K562 (cell line): ENCODE measurements around the gene CCNK. TPM values are rescaled to one million over a fixed set of nuclear protein-coding genes. Genes with fewer than 3 reads are reported as not detected.

Source experiments
- ATAC-seq: fragments of 200-7000 bp; cut with Tn5 transposase; 3 replicates; pipeline ENCODE4 v1.9.1; 2020; ENCODE audit warnings: moderate library complexity
- BruUV-seq: library from RNA; stranded (reverse); fragments of 400-500 nt; replicated peaks from 2 replicates; lab custom pipeline; 2021; lab: Mats Ljungman, UMichigan
- CTCF ChIA-PET: fragments of 300-600 bp; formaldehyde crosslinking; extraction: SDS; loops from one replicate; lab custom pipeline; 2021; ENCODE audit warnings: low intra/inter-chr PET ratio; lab: Yijun Ruan, JAX
- POLR2A ChIA-PET: fragments of 300-600, 350-650 bp; sonication (Branson Sonifier 250); formaldehyde crosslinking; extraction: SDS; loops from one replicate; lab custom pipeline; 2021; ENCODE audit warnings: antibody characterized with exemption, inconsistent platforms; lab: Yijun Ruan, JAX
- DNase-seq, 4 experiments: peaks; one replicate each; pipeline versions ENCODE4 v3.0.0 to v3.0.0-alpha.2; 2011 to 2018; ENCODE audit warnings: low spot score in 3 of 4, mixed read lengths in 3 of 4; ENCODE audit errors: extremely low read depth in 1 of 4
- FAIRE-seq: peaks from 2 replicates; lab custom pipeline; 2011; peaks lifted over from hg19 to GRCh38; lab: Jason Lieb, UNC
- H2AFZ ChIP-seq: 2 replicates; pipeline ENCODE4 v1.6.0; 2011; ENCODE audit warnings: low read depth, low read length, control low read depth, inconsistent platforms
- H3K27ac ChIP-seq: fragments of 200-600 bp; 3 replicates; pipeline ENCODE4 v1.8.0; 2011; ENCODE audit warnings: low read depth, mild to moderate bottlenecking, control low read depth, inconsistent platforms, low read length, moderate library complexity, mixed read lengths; ENCODE audit errors: extremely low read depth
- H3K27me3 ChIP-seq, 2 experiments: fragments of 300-600 bp in 1 of 2; 2 replicates in 1 of 2; 3 replicates in 1 of 2; pipeline versions ENCODE4 v1.6.0 to v1.8.0; 2011; ENCODE audit warnings: inconsistent platforms in 2 of 2, low read length in 2 of 2, mild to moderate bottlenecking in 1 of 2, mixed read lengths in 1 of 2, moderate library complexity in 1 of 2; ENCODE audit not compliant: control insufficient read depth in 2 of 2, insufficient read depth in 2 of 2
- H3K36me3 ChIP-seq: fragments of 300-600 bp; 3 replicates; pipeline ENCODE4 v1.8.0; 2011; ENCODE audit warnings: mild to moderate bottlenecking, low read length, inconsistent platforms; ENCODE audit not compliant: control insufficient read depth, insufficient read depth
- H3K4me1 ChIP-seq, 2 experiments: fragments of 200-600 bp in 1 of 2; replicated peaks in 1 of 2; 2 replicates in 1 of 2; 3 replicates in 1 of 2; pipeline versions ENCODE4 v1.5.1 to v1.8.0; 2011; ENCODE audit warnings: inconsistent platforms in 2 of 2, low read length in 2 of 2, mild to moderate bottlenecking in 1 of 2, mixed read lengths in 1 of 2, moderate library complexity in 1 of 2; ENCODE audit not compliant: control insufficient read depth in 2 of 2, insufficient read depth in 2 of 2
- H3K4me2 ChIP-seq: 2 replicates; pipeline ENCODE4 v1.6.1; 2011; ENCODE audit warnings: low read length, control low read depth, inconsistent platforms, mixed read lengths; ENCODE audit not compliant: insufficient read depth
- H3K4me3 ChIP-seq: fragments of 200-600 bp; sonication (generic), shearing (Covaris generic); 2 replicates; pipeline ENCODE4 v1.5.1; 2016; ENCODE audit warnings: control low read depth, inconsistent platforms
- H3K79me2 ChIP-seq: fragments of 200-600 bp; 3 replicates; pipeline ENCODE4 v1.8.0; 2011; ENCODE audit warnings: low read length, inconsistent platforms; ENCODE audit not compliant: control insufficient read depth, insufficient read depth
- H3K9ac ChIP-seq, 2 experiments: 2 replicates each; pipeline versions ENCODE4 v1.6.0 to v1.6.1; 2011; ENCODE audit warnings: low read depth in 2 of 2, low read length in 2 of 2, control low read depth in 1 of 2, inconsistent platforms in 1 of 2, mild to moderate bottlenecking in 1 of 2, mixed read lengths in 1 of 2; ENCODE audit not compliant: insufficient read depth in 1 of 2
- H3K9me1 ChIP-seq: one replicate; pipeline ENCODE4 v1.6.0; 2011; ENCODE audit warnings: inconsistent platforms, mild to moderate bottlenecking, low read length, moderate library complexity; ENCODE audit not compliant: control insufficient read depth, insufficient read depth
- H3K9me3 ChIP-seq: replicated peaks from 2 replicates; pipeline ENCODE4 v1.5.1; 2011; ENCODE audit warnings: low read depth, low read length, inconsistent platforms; ENCODE audit not compliant: control insufficient read depth, insufficient read depth
- H4K20me1 ChIP-seq: replicated peaks from 2 replicates; pipeline ENCODE4 v1.6.1; 2011; ENCODE audit warnings: low read length, inconsistent platforms, mixed read lengths; ENCODE audit not compliant: control insufficient read depth, insufficient read depth
- BCL6 ChIP-seq: fragments of 250-450 bp; sonication (Bioruptor Pico); IDR thresholded peaks from 2 replicates; pipeline ENCODE4 v1.4.0; 2020
- BRCA1 ChIP-seq, 2 experiments: fragments of 450-650 bp in 1 of 2; sonication (generic) in 1 of 2; formaldehyde crosslinking in 1 of 2; IDR thresholded peaks; 2 replicates each; pipeline versions ENCODE4 v1.5.0 to v1.6.1; 2017 to 2020; ENCODE audit warnings: mild to moderate bottlenecking in 1 of 2, missing genetic modification reagents in 1 of 2
- EGR1 ChIP-seq: fragments of 450-650 bp; conservative IDR thresholded peaks from 2 replicates; pipeline ENCODE4 v1.6.1; 2017; ENCODE audit warnings: mild to moderate bottlenecking
- HDAC8 ChIP-seq: fragments of 450-650 bp; IDR thresholded peaks from 2 replicates; pipeline ENCODE4 v1.6.1; 2016; ENCODE audit warnings: mild to moderate bottlenecking, missing genetic modification characterization, moderate library complexity, missing compliant biosample characterization
- MCM7 ChIP-seq, 2 experiments: fragments of 450-650 bp; IDR thresholded peaks; 2 replicates each; pipeline ENCODE4 v1.6.1; 2016 to 2018
- RAD21 ChIP-seq, 2 experiments: fragments of 250-450 bp in 1 of 2; fragments of 450-650 bp in 1 of 2; sonication (Bioruptor Pico) in 1 of 2; formaldehyde crosslinking in 1 of 2; IDR thresholded peaks in 1 of 2; conservative IDR thresholded peaks in 1 of 2; 2 replicates each; pipeline versions ENCODE4 v1.4.0 to v1.8.0; 2020 to 2022; ENCODE audit warnings: mild to moderate bottlenecking in 2 of 2, moderate library complexity in 1 of 2
- SAP30 ChIP-seq: fragments of 200-600 bp; sonication (generic); IDR thresholded peaks from 2 replicates; pipeline ENCODE4 v1.6.1; 2012; ENCODE audit warnings: borderline replicate concordance, low read depth, mild to moderate bottlenecking, moderate library complexity, low read length, control low read depth, inconsistent platforms; ENCODE audit not compliant: insufficient read depth, poor library complexity, severe bottlenecking
- TAF1 ChIP-seq: IDR thresholded peaks from 2 replicates; pipeline ENCODE4 v1.6.1; 2011; ENCODE audit warnings: mild to moderate bottlenecking, low read length, moderate library complexity; ENCODE audit not compliant: insufficient read depth, control insufficient read depth, severe bottlenecking; ENCODE audit errors: extremely low read depth
- TCF3 ChIP-seq: sonication (generic); formaldehyde crosslinking; IDR thresholded peaks from 2 replicates; pipeline ENCODE4 v1.4.0; 2020; ENCODE audit warnings: mild to moderate bottlenecking, missing genetic modification reagents
- U2AF1 ChIP-seq: fragments of 200-400 bp; formaldehyde crosslinking; optimal IDR thresholded peaks from 2 replicates; pipeline ENCODE3; 2017; ENCODE audit warnings: mild to moderate bottlenecking, low read depth, low read length, moderate library complexity
- XRCC4 ChIP-seq: IDR thresholded peaks from one replicate; pipeline ENCODE4 v1.6.1; 2011; ENCODE audit not compliant: insufficient read depth, insufficient read length; ENCODE audit errors: extremely low read depth
- ZBTB1 ChIP-seq: sonication (generic); formaldehyde crosslinking; IDR thresholded peaks from 2 replicates; pipeline ENCODE4 v1.8.1; 2023; ENCODE audit warnings: missing genetic modification reagents, low read depth, mild to moderate bottlenecking, borderline replicate concordance
- WGBS: fragments of 100-300 bp; shearing (Covaris generic); methylation state at CpG from one replicate; pipeline ENCODE4 v1.1.6; 2016; ENCODE audit warnings: low coverage, mixed read lengths; ENCODE audit not compliant: insufficient coverage; ENCODE audit errors: missing lambda C conversion rate; 5-methylcytosine and 5-hydroxymethylcytosine counted together
- in situ Hi-C: fragments of 300-500 bp; cut with MboI; formaldehyde crosslinking; loops from 4 replicates; pipeline ENCODE4 v1.15.0; 2018; ENCODE audit warnings: inconsistent platforms, mixed read lengths
- intact Hi-C: fragments of 100-400 bp; cut with micrococcal nuclease; formaldehyde crosslinking; loops from 2 replicates; pipeline ENCODE4 v1.14.2; 2022
- polyA plus RNA-seq, 8 experiments: library from polyadenylated mRNA; depleted of rRNA in 4 of 8; stranded (reverse) in 5 of 8; unstranded in 3 of 8; fragments of >200 nt; fragmentation: Nextera tagmentation in 2 of 8; fragmentation: Illumina TruSeq in 1 of 8; extraction: Ambion mirVana in 2 of 8; extraction: Trizol in 1 of 8; gene quantifications; 2 replicates each; pipeline versions ENCODE4 v1.2.1 to v1.2.3, GENCODE V29; 2011 to 2014; ENCODE audit warnings: inconsistent platforms in 1 of 8, missing spikeins in 1 of 8
- total RNA-seq, 7 experiments: library from RNA; depleted of rRNA in 6 of 7; stranded (reverse); fragments of >200 nt in 6 of 7; fragmentation: Illumina TruSeq in 2 of 7; extraction: Trizol in 2 of 7; gene quantifications; 2 replicates each; pipeline versions ENCODE4 v1.2.1 to v1.2.3, GENCODE V29; 2011 to 2021; ENCODE audit warnings: low replicate concordance in 1 of 7
- TF ChIP-seq, protein P1 (sequence below): IDR thresholded peaks from 2 replicates; pipeline ENCODE4 v1.6.1; 2011; ENCODE audit not compliant: insufficient read length; ENCODE audit errors: extremely low read depth
- TF ChIP-seq, protein P2 (sequence below): fragments of 250-450 bp; sonication (Bioruptor Pico); IDR thresholded peaks from 2 replicates; pipeline ENCODE4 v1.8.0; 2021; ENCODE audit warnings: moderate library complexity, mild to moderate bottlenecking, inconsistent platforms
- TF ChIP-seq, protein P3 (sequence below): fragments of 150-350 bp; IDR thresholded peaks from 2 replicates; pipeline ENCODE4 v1.6.1; 2014; ENCODE audit warnings: low read depth, mild to moderate bottlenecking, low read length, borderline replicate concordance

Gene CCNK
- total and polyA plus RNA-seq, 9 of the 15 experiments (the other 6 are each of a cell fraction or from before 2014, with no cell fraction given): 5.8 to 84.2 (median 16.4) TPM

DNA sequence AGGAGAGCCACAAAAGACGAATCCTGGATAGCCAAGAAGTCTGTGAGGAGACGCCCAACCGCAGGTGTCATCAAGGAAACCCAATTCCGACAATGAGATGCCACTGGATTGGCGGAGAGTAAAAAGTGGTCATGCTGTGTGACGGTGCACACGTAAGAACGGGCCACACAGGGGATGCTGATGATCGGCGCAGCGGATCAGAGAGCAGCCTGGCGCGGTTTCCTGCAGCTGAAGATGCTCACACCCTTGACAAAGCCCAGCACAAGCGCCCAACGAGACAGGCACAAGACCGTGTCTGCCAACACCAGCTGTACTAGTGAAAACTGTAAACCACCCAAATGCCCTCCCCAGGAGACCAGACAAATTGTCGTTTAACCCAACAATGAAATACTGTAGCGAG lies 67.0 kb downstream of the CCNK start:
- DNase-seq (no peak), ATAC-seq (no peak), FAIRE-seq (no peak)
- Histone ChIP-seq H3K27ac (no peak overlapping the region), H3K27me3 (no peaks in the 10 kb centered on the region), H3K9ac (no peak overlapping the region), H3K79me2 (no peaks in the 10 kb centered on the region; the same call in 1 of the 3 replicates), H3K4me3 (no peak overlapping the region), H3K4me2 (no peak overlapping the region), H3K9me1 (peaks cover 3% of the 10 kb centered on the region), H2AFZ (no peak overlapping the region), H4K20me1 (peaks cover 34% of the 10 kb centered on the region), H3K36me3 (no peaks in the 10 kb centered on the region), H3K4me1 (peaks cover 13 to 37% of the 10 kb centered on the region in 2 experiments), H3K9me3 (no peaks in the 10 kb centered on the region)
- ChIA-PET POLR2A (no interaction called here), CTCF (no interaction called here)
- WGBS: 66% methylated on average over 5 of the region's 18 CpGs
- TF ChIP-seq BRCA1 (IDR thresholded peaks at IDR 0.05): no peak
- TF ChIP-seq BRCA1 (CRISPR knock-in tag; IDR thresholded peaks at IDR 0.05): no peak
- TF ChIP-seq TCF3 (CRISPR knock-in tag): no peak
- no peak for TF ChIP-seq XRCC4
- no peak for TF ChIP-seq EGR1
- TF ChIP-seq TAF1: no peak
- TF ChIP-seq ZBTB1 (CRISPR knock-in tag): no peak
- TF ChIP-seq, protein P1, sequence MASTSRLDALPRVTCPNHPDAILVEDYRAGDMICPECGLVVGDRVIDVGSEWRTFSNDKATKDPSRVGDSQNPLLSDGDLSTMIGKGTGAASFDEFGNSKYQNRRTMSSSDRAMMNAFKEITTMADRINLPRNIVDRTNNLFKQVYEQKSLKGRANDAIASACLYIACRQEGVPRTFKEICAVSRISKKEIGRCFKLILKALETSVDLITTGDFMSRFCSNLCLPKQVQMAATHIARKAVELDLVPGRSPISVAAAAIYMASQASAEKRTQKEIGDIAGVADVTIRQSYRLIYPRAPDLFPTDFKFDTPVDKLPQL: no peak
- TF ChIP-seq HDAC8: no peak
- no peak for TF ChIP-seq MCM7 (IDR thresholded peaks at IDR 0.05)
- no peak for TF ChIP-seq SAP30
- TF ChIP-seq, protein P2, sequence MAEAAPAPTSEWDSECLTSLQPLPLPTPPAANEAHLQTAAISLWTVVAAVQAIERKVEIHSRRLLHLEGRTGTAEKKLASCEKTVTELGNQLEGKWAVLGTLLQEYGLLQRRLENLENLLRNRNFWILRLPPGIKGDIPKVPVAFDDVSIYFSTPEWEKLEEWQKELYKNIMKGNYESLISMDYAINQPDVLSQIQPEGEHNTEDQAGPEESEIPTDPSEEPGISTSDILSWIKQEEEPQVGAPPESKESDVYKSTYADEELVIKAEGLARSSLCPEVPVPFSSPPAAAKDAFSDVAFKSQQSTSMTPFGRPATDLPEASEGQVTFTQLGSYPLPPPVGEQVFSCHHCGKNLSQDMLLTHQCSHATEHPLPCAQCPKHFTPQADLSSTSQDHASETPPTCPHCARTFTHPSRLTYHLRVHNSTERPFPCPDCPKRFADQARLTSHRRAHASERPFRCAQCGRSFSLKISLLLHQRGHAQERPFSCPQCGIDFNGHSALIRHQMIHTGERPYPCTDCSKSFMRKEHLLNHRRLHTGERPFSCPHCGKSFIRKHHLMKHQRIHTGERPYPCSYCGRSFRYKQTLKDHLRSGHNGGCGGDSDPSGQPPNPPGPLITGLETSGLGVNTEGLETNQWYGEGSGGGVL: no peak
- no peak for TF ChIP-seq RAD21 (CRISPR knock-in tag; conservative IDR thresholded peaks at IDR 0.05 in 1 of 2, IDR thresholded peaks at IDR 0.05 in 1 of 2)
- TF ChIP-seq U2AF1: no peak
- TF ChIP-seq BCL6 (CRISPR knock-in tag): no peak
- TF ChIP-seq, protein P3, sequence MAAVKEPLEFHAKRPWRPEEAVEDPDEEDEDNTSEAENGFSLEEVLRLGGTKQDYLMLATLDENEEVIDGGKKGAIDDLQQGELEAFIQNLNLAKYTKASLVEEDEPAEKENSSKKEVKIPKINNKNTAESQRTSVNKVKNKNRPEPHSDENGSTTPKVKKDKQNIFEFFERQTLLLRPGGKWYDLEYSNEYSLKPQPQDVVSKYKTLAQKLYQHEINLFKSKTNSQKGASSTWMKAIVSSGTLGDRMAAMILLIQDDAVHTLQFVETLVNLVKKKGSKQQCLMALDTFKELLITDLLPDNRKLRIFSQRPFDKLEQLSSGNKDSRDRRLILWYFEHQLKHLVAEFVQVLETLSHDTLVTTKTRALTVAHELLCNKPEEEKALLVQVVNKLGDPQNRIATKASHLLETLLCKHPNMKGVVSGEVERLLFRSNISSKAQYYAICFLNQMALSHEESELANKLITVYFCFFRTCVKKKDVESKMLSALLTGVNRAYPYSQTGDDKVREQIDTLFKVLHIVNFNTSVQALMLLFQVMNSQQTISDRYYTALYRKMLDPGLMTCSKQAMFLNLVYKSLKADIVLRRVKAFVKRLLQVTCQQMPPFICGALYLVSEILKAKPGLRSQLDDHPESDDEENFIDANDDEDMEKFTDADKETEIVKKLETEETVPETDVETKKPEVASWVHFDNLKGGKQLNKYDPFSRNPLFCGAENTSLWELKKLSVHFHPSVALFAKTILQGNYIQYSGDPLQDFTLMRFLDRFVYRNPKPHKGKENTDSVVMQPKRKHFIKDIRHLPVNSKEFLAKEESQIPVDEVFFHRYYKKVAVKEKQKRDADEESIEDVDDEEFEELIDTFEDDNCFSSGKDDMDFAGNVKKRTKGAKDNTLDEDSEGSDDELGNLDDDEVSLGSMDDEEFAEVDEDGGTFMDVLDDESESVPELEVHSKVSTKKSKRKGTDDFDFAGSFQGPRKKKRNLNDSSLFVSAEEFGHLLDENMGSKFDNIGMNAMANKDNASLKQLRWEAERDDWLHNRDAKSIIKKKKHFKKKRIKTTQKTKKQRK: no peak
- no TSS peak for BruUV-seq
- in situ Hi-C loops: no loop called here
- intact Hi-C loops: no loop called here
